GM19328 (cell line): ENCODE results near the gene AUNIP.
A peak's percentile ranks its signal among the peaks of the same experiment; 100 is the strongest.

Experiments
- ATAC-seq: cut with Tn5 transposase; IDR thresholded peaks from one replicate; pipeline ENCODE4 v1.9.1; 2021; ENCODE audit warnings: mild to moderate bottlenecking, moderate library complexity; ENCODE audit not compliant: unreplicated experiment

Gene AUNIP, protein sequence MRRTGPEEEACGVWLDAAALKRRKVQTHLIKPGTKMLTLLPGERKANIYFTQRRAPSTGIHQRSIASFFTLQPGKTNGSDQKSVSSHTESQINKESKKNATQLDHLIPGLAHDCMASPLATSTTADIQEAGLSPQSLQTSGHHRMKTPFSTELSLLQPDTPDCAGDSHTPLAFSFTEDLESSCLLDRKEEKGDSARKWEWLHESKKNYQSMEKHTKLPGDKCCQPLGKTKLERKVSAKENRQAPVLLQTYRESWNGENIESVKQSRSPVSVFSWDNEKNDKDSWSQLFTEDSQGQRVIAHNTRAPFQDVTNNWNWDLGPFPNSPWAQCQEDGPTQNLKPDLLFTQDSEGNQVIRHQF

DNA sequence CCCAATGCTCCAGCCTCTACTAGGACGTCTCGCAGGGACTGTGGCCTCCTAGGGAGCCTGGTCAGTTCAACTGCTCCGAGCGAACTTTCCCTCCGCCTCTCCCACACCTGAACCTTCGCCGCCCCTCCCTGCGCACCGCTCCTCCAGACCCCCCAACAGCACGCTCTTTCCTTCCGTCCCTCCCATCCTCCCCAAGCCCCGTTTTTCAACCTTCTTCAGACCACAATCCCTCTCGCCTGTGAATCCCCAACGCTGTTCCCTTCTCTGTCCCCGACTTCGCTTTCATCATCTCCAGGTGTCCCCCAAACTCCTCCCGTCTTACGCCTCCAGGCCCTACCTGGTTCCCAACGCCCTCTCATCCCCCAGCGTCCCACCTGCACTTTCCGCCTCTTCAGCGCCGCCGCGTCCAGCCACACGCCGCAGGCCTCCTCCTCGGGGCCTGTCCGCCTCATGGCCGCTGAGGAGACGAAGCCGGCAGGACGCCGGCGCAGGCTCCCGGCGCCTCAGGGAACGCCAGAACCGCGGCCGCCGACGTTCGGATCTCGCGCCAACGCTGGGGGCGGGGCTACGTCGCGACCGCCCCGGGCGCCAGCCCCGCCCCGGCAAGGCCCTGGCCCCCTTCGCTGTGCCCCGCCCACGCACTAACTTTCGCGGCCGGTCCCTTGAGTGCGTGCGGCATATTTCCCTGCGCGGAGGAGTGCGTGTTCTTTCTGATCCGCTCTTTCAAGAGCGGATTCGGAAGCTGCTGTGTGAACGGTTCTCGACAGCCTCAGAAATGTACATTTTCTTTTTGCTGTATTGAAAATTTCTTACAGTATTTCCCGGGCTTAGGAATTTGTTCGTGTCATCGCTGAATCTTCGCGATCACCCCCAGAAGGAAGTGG, at the start of gene AUNIP:
AUNIP (minus strand) TSS at position 552 of the 884 bp plus-strand sequence; CDS start at position 452, 100 bp downstream.
- peak; percentile 77 for ATAC-seq

DNA sequence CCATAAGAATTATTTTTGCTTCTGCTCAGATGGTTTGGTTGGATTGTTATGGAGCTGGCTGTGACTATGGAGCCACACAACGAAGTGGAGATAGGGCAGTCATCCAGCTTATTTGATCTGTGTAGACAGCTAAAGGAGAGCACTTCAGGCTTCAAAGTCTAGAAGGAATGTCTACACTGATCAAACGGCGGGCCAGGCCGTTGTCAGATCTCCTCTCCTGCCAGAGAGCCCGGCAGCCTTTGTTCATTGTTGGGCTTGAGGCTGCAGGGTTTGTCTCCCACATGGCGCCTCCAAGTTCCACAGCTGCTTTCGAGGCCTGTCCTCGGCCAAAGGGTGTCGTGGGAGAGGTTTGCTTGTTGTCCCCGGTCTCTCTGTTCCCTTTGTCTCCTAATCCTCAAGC, 49.8 kb upstream of the AUNIP start:
- ATAC-seq, result no peak

DNA sequence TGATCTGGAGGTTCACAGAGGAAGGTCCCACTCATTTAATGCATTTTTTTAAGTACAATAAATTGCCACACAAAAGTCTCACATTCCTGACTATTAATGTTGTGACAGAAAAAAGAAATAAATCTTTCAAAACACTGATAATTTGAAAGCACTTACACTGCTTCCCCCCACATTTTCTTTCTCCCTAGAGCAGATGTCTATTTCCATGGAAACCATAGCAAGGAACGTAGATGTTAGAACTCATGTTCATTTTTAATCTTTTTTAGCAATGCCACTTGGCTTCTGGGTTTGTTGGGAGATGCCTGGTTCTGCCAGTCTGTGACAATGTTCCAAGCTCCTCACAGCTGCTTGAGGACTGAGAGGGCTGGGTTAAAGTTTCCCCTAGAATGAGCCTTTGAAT, 48.9 kb upstream of the AUNIP start:
- no peak for ATAC-seq

DNA sequence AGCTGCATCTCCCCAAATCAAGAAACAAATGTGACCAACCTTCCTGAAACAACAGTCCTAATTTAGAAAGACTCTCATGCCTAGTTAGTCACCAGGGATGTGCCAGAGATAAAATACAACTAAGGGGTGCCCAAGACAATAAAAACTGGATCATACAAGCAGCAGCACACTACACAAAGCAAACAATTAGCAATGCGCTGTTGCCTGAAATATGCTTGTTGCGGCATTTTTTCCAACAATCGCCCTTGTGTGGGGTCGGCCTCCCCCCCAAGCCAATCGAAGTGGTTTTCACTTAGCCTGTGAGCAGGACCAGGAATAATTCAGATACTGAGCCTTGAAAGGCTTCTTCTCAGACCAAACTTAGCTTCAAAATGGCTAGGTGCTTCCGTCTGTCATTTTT, 48.3 kb upstream of the AUNIP start:
- ATAC-seq, result no peak

DNA sequence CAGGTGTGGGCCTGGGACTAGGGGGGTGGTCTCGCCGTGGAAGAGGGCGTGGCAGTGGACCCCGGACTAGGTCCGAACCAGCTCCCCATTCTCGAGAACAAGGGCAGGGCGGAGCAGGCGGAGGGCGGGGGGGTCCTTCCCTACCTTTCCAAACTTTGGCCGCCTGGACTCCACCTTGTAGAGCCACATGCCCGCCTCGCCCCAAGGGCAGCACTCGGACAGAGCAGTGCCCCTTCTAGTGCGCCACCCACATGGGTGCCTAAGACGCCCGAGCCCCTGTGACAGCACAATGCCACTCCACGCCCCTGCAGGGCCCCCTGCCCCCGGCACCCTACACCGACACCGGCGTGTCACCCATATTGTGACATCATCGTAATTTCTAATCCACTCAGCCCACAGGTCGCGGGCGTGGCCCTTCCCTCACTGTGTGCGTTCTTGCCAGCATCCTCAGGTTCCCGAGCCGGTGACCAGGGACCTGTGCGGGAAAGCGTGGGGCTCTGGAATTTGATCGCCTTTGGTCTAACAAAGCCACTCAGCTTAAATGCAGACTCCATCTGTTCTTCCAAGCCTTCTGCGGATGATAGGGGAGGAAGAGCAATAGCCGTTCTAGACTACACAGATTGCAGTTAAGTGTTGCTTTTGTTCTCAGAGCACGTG, 47.5 kb upstream of the AUNIP start:
- ATAC-seq, result no peak

DNA sequence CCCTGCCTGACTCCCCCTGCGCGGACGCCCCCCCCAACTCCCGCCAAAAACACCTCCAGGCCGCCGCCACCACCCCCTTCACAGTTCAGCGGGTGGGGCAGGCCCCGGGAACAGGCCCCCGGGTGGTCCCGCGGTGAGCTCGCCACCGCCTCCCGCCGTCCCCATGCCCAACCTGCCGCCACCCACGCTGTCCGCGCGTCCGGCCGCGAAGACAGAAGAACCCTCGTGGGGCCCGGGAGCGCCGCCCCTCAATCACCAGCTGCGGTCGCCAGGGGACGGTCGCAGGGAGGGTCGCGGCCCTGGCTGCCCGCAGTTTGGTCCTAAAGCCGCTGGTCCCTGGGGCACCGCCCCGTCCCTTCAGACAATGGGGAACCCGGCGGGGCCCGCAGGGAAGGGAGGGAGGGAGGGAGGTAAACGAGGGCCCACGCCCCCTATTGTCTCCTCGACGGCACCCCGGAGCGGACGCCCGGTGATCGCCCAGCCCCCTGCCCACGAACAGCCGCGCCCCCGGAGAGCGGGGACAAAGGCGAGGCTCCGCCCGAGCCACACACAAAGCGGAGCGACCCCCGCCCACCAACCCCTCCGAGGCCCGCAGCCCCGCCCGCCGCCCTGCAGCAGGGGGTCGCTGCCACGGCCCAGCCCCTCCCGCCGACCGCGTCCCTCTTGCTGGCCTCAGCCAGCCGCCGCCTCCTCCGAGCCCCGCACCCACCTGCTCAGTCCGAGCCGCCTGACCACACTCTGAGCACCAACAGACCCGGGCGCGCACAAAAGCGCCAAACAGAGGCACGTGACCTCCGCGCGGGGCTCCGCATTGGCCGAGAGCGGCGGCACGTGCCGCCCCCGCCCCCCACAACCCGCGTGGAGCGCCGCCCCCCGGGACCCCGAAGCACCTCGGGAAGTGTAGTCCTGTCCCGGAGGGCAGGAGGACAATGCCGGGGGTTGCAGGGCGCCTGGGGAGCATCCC, 46.7 kb upstream of the AUNIP start, which contains the start of gene STMN1:
STMN1 (minus strand) TSS at position 740 of the 964 bp plus-strand sequence. CDS start 1,743 bp downstream, outside the sequence.
- peak; percentile 68 for ATAC-seq

DNA sequence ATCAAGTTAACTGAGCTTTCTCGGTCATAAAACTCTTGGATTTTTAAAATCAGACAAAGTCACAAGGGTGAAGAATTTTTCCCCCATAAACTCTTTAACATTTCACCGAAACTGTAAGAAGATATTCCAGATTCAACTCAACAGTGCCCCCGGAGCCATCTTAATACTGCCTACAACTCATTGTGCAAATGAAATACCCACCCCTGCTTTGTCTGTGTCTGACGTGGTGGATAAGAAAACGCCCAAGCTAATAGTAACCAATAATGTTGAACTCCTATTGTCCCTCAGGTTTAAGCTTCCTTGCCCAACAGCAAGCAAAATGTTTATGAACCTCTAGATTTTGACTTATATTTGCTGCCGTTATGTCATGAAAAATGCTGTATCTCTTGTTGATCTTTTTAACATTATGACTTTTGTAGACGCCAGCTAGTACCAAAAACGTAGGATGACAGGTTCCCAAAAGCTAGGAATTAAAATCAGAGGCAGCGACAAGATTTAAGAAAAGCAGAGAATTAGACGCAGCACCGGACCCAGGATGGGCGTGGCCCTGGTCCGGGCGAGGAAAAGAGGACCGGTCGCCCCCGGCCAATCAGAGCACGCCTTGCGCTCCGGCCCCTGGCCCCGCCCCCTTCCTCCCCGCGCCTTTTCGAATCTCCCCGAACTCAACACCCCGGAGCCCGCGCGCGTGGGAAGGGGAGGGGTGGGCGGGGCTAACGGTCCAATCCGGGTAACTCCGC, 45.9 kb upstream of the AUNIP start:
- ATAC-seq, result peak; percentile 54

DNA sequence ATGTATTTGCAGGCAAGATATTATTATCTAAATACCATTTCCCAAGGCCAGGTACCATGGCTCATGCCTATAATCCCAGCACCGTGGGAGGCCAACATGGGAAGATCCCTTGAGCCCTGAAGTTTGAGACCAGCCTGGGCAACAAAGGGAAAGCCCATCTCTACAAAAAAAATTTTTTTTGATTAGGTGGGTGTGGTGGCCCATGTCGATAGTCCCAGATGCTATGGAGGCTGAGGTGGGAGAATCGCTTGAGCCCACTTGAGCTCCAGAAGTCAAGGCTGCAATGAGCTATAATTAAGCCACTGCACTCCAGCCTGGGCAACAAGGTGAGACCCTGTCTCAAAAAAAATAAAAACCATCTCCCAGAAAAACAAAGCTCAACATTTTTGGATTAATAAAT, 44.7 kb upstream of the AUNIP start:
- no peak for ATAC-seq

DNA sequence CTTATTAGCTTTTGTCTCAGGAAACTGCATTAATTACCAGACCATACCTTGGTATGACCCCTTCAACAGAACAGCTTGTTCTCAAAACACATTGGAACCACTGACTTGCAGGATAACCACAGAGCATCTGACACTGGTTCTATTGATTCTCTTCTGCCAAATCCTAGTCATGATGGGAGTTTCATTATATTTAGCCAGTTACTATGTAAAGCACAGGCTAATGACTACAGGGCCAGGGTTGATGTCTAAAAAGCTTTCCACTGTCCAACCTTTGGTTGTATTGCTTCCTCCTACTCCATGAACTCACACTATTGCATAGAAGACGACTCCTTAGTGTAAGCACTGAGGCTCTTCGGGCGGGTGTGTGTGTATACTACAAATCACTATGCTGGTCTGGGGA, 43.2 kb upstream of the AUNIP start:
- no peak for ATAC-seq

DNA sequence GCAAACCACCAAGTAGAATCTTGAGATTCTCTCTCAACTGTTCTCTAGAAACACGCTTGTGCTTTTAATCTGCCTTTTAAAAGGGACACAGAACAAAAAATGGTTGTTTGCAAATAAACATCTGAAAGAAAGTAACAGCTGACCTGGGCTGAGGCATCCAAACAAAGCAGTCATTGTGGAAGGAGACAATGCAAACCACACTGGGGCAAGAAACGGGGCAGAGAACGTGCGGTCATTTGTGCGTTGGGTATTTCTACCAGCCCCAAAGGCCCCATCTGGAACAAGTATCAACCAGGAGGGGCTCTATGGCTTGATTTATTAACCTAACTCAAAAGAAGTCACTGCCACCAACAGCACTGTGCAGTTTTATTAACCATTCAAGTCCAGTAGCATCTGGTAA, 41.0 kb upstream of the AUNIP start:
- no peak for ATAC-seq

DNA sequence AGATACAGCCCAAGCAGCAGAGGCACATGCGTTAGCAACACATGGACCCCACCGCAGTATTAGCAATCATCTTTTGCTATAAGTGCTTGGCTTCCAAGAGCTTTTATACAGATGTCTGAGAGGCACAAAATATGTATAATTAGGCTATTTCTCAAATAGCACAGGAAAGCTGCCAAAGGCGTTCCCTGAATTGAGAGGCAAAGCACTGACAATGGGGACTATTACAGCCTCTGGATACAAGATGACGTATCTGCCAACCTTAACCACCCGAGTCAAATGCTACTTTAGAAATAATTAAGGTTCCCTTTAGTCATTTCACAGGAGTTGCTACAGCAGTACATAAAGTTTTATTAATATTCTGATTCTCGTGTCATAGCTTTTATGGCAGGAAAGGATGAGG, 40.5 kb upstream of the AUNIP start:
- ATAC-seq, result no peak

DNA sequence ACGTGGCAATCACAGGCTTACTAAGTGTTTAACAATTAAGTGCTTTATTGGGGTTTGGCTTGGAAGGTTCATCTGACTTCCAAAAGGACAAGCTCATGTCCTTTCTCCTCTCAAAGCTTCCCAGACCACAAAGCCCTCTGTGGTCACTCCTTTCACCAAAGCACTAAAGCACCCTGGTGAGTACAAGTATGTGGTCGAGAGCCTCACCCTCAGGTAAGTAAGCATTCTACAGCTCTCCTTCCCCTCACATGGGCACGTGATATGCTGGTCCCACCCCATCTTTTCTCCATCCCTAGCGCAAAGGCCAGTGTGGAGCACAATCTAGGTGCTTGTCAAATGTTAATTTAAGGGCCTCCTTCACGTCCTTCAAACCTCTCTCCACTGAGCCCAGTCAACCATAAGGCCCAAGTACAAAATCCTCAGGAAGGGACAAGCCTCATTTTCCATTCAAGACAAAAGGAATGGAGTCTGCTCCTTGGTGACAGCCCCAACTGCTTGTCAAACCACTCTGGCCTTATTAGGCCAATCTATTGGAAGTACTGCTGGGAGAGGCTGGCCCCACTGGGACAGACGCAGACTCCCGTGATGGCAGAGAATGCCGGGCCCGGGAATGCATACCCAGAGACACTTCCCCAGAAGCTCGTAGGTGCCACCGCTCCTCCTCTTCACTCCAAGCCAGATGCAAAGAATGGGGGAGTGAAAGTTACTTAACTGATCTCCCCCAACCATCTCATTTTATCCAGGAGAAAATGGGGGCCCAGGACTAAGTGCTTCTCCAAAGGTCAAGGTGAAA, 39.2 kb upstream of the AUNIP start:
- ATAC-seq, result no peak

DNA sequence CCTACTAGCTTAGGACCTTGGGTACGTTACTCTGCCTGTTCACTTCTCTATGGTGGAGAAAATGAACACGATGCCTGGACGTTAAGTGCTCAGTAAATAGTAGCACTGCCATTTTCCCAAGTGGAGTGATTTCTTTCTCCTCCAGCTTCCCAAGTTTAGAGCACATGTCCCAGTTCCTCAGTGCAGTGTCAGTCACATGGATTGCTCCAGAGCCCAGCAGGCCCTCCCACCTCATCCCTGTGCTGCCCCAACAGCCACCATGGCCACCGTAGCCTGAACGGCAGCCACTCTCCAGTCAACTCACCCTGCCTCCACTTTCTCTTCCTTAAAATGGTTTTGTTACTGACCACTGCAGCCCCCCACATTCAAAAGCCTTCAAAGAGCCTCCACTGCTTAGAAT, 38.5 kb upstream of the AUNIP start:
- ATAC-seq, result no peak

DNA sequence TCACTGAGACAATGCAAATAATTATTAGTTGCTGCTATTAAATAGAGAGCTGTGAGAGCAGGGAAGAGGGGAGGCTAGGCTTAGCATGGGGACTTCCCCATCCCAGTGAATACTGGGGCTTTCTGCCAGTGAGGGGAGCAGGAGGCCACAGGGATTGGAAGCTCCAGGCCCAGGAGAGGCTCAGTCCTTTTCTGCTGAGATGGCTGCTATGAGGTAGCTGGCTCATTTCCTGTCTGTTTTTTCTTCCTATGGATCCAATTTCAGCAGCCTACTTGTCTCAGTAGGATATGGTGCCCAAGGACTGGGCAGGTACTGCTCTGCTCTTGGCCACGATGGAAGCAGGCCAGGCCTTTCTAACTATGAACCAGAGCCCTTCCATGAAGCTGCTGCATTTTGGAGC, 37.0 kb upstream of the AUNIP start:
- no peak for ATAC-seq

DNA sequence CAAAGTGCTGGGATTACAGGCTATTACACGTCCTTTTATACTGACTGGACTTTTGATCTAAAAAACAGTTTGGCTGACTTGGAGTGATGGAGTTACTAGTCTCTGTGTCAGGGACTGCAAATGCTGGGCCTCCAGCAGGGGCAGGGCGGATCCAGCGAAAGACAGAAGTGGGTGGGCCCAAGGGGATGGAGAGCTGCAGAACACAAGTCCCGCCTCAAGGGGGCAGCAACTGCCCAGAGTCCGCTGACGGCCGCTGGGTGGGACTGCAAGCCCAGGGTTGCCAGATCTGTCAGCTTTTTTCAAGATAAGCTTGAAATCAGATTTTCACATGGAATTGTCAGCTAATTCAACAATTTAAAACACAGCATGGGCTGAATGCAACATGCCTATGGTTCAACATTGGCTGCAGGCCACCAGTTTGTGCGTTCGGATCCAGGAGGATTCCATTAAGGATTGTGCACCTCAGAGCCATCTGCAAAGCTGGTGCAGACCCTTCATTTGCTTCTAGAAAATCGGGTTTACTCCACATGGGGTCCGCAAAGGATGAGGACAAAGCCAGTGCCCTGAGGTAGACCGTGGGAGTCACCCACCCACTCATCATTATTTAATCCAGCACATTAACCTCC, 36.2 kb upstream of the AUNIP start:
- peak; percentile 64 for ATAC-seq

DNA sequence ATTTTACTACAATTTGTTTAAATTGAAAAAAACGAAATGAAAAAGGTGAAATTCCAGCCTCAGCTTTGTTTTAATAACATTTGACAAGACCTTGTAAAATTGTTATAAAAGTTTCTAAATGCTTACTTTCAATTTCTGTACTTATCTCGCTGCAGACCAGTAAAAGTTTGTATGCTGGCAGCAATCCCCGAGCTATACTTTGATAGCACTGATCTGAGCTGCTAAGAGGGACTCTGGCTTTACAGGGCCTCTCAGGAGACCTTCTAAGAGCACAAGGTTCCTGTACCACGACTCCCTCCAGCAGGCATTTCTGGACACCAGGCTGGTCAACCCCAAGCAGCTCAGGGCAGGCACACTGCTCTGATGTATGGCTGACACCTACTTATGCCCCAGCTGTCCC, 33.9 kb upstream of the AUNIP start:
- ATAC-seq, result no peak

DNA sequence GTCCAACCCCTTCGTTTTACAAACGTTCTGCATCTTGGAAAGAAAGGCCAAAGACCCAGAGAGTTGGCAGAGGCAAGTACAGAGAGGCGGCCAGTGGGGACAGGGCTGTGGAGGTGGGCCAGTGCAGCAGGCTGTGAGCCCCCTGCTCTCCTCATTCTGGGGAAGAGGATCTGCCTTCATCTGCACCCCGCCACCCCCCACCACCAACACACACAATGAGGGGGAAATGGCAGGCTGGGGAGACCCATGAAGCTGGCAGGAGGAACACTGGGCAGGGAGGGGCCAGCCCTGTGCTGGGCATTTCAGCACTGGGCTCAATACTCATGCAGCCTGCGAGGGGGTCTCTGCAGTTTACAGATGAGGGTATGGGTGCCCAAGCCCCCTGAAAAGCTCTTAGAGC, 32.3 kb upstream of the AUNIP start:
- no peak for ATAC-seq

DNA sequence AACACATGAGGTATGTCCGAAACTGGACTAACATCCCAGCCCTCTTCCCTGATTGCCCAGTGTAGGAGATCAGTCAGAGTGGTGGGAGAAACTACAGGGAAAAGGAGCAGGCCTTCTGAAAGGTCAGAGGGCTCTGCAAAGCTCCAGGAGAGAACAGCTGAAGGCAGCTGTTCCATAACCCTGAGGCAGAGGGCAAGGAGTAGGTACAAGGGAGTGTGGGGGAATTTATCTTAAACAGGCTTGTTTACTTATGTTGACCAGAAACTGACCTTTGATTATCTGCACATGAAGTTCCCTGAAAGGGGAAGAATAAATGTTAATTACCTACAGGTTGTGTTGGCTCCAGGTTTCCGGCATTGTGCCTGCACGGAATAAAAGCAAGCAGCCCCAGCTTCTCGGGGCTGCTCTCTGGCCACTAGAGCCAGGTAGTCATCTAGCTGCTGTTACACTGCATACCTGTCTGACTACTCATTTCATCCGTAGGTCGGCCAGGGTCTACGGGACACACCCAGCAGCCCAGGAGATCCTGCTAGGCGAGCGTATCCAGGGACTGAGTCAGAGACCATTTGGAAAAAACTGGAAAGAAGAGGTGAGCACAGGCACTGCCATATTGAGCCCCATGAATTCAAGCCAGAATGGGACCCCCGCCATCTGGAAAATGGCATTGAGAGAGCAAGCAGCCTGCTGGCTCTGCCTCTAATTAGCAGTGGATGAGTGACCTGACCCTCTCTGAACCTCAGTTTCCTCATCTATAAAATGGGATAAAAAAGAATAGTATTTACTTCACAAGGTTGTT, 31.2 kb upstream of the AUNIP start:
- ATAC-seq, result no peak
